H1 (cell line): Measurements from ENCODE around the gene COL5A1.

ENCODE experiments used
- CBX5 ChIP-seq: fragments of 300-800, 300-1000 bp; sonication (generic); IDR thresholded peaks from 2 replicates; pipeline ENCODE4 v1.7.1; 2016; ENCODE audit warnings: antibody characterized with exemption, low read length, low read depth
- CEBPB ChIP-seq: IDR thresholded peaks from 2 replicates; pipeline ENCODE4 v1.6.1; 2012; ENCODE audit warnings: low read depth, low read length
- CTCF ChIP-seq, 3 experiments: IDR thresholded peaks; 1 replicate in 2 of 3; 2 replicates in 1 of 3; pipeline versions ENCODE4 v1.5.1 to v1.6.1; 2011; ENCODE audit warnings: low read length in 3 of 3, mild to moderate bottlenecking in 3 of 3, inconsistent platforms in 2 of 3, low read depth in 1 of 3, moderate library complexity in 1 of 3; ENCODE audit not compliant: insufficient read depth in 1 of 3; ENCODE audit errors: control extremely low read depth in 1 of 3
- EZH2 ChIP-seq: fragments of 200-600 bp; sonication (generic); IDR thresholded peaks from 2 replicates; pipeline ENCODE4 v1.7.1; 2012; ENCODE audit warnings: low read depth, mild to moderate bottlenecking, moderate library complexity, low read length, inconsistent platforms; ENCODE audit not compliant: severe bottlenecking
- MAX ChIP-seq: IDR thresholded peaks from 2 replicates; pipeline ENCODE4 v1.6.1; 2012; ENCODE audit warnings: inconsistent platforms
- PHF8 ChIP-seq: fragments of 200-600 bp; sonication (generic); conservative IDR thresholded peaks from 2 replicates; pipeline ENCODE4 v1.7.1; 2012; ENCODE audit warnings: low read depth, mild to moderate bottlenecking, inconsistent platforms, low read length, moderate library complexity
- POLR2A ChIP-seq, 2 experiments: IDR thresholded peaks; 1 replicate in 1 of 2; 2 replicates in 1 of 2; pipeline ENCODE4 v1.6.1; 2011; ENCODE audit warnings: low read depth in 2 of 2, low read length in 2 of 2, mild to moderate bottlenecking in 2 of 2; ENCODE audit errors: control extremely low read depth in 1 of 2
- POLR2AphosphoS5 ChIP-seq: IDR thresholded peaks from 2 replicates; pipeline ENCODE4 v1.6.1; 2011; ENCODE audit warnings: low read depth, low read length
- RAD21 ChIP-seq, 2 experiments: IDR thresholded peaks in 1 of 2; conservative IDR thresholded peaks in 1 of 2; 2 replicates each; pipeline ENCODE4 v1.6.1; 2011; ENCODE audit warnings: low read depth in 2 of 2, low read length in 2 of 2, improper control_type of control experiment in 1 of 2, inconsistent platforms in 1 of 2, mild to moderate bottlenecking in 1 of 2, moderate library complexity in 1 of 2
- TAF7 ChIP-seq: optimal IDR thresholded peaks from 2 replicates; pipeline ENCODE3; 2011; ENCODE audit warnings: low read depth, mild to moderate bottlenecking, inconsistent platforms, low read length, moderate library complexity, borderline replicate concordance
- ZNF274 ChIP-seq: IDR thresholded peaks from 2 replicates; pipeline ENCODE4 v1.7.0; 2012; ENCODE audit warnings: low read length, borderline replicate concordance; ENCODE audit errors: extremely low read depth

- TF ChIP-seq RAD21 (IDR thresholded peaks at IDR 0.05 in 1 of 2, conservative IDR thresholded peaks at IDR 0.05 in 1 of 2; ENCODE audit: low read depth in 2 of 2, low read length in 2 of 2) (no peak), EZH2 (no peak), CTCF (IDR thresholded peaks at IDR 0.05; ENCODE audit: control extremely low read depth in 1 of 3, insufficient read depth in 1 of 3, low read depth in 1 of 3, low read length in 3 of 3) (no peak), MAX (no peak), TAF7 (no peak), CBX5 (no peak), POLR2AphosphoS5 (no peak), PHF8 (no peak), CEBPB (no peak), ZNF274 (no peak), POLR2A (IDR thresholded peaks at IDR 0.05; ENCODE audit: control extremely low read depth in 1 of 2, low read depth in 2 of 2, low read length in 2 of 2) (no peak)
These were observed 138.0 kb downstream of the COL5A1 start for GRCh38 chr9:134779640-134780039.
